PC-3 (cell line): ENCODE measurements around the gene ZRANB3. TPM values are rescaled to one million over a fixed set of nuclear protein-coding genes. Genes with fewer than 3 reads are reported as not detected.

Source experiments
- ATAC-seq: fragments of 200-7000 bp; cut with Tn5 transposase; 2 replicates; pipeline ENCODE4 v1.9.1; 2020; ENCODE audit warnings: mild to moderate bottlenecking, moderate library complexity
- BruUV-seq: library from RNA; stranded (reverse); fragments of 400-500 nt; replicated peaks from 2 replicates; lab custom pipeline; 2021; lab: Mats Ljungman, UMichigan
- CTCF ChIA-PET: fragments of 300-600 bp; sonication (Branson Sonifier 250); formaldehyde crosslinking; loops from one replicate; lab custom pipeline; 2022; ENCODE audit warnings: antibody characterized with exemption; lab: Charles Lee
- POLR2A ChIA-PET: fragments of 300-600 bp; sonication (Branson Sonifier 250); formaldehyde crosslinking; loops from one replicate; lab custom pipeline; 2022; ENCODE audit warnings: antibody characterized with exemption; ENCODE audit not compliant: unreplicated experiment; lab: Charles Lee
- DNase-seq: peaks from one replicate; pipeline ENCODE4 v3.0.0-alpha.2; 2015
- H2AFZ ChIP-seq: fragments of 300-600 bp; sonication (generic); 2 replicates; pipeline ENCODE4 v1.6.0; 2016; ENCODE audit warnings: antibody characterized with exemption, low read length
- H3F3A ChIP-seq: fragments of 300-600 bp; sonication (generic); one replicate; pipeline ENCODE4 v1.6.0; 2017; ENCODE audit warnings: antibody characterized with exemption, low read length, control low read depth, mild to moderate bottlenecking; ENCODE audit not compliant: unreplicated experiment
- H3K27ac ChIP-seq: fragments of 300-600 bp; sonication (generic); 2 replicates; pipeline ENCODE4 v1.5.1; 2016; ENCODE audit warnings: mild to moderate bottlenecking, low read length
- H3K27me3 ChIP-seq: fragments of 300-600 bp; sonication (generic); 2 replicates; pipeline ENCODE4 v1.6.1; 2016; ENCODE audit warnings: low read length, mixed read lengths
- H3K36me3 ChIP-seq: fragments of 300-600 bp; sonication (generic); 2 replicates; pipeline ENCODE4 v1.6.1; 2016; ENCODE audit warnings: low read depth, mixed run types, low read length, mixed read lengths
- H3K4me1 ChIP-seq: fragments of 300-600 bp; sonication (generic); 2 replicates; pipeline ENCODE4 v1.5.1; 2016; ENCODE audit warnings: low read length; ENCODE audit not compliant: insufficient read depth
- H3K4me2 ChIP-seq: fragments of 300-600 bp; sonication (generic); 2 replicates; pipeline ENCODE4 v1.6.0; 2016; ENCODE audit warnings: low read length
- H3K4me3 ChIP-seq: fragments of 300-600 bp; sonication (generic); 2 replicates; pipeline ENCODE4 v1.5.1; 2016; ENCODE audit warnings: mild to moderate bottlenecking, low read length, mixed read lengths
- H3K79me2 ChIP-seq: fragments of 300-600 bp; sonication (generic); 2 replicates; pipeline ENCODE4 v1.6.1; 2017; ENCODE audit warnings: low read length, mixed read lengths
- H3K9ac ChIP-seq: fragments of 300-600 bp; sonication (generic); 2 replicates; pipeline ENCODE4 v1.6.0; 2016; ENCODE audit warnings: mild to moderate bottlenecking, low read length
- H3K9me2 ChIP-seq: fragments of 300-600 bp; sonication (generic); replicated peaks from 2 replicates; pipeline ENCODE4 v1.6.1; 2016; ENCODE audit warnings: mixed run types, low read length, mixed read lengths
- H3K9me3 ChIP-seq: fragments of 300-600 bp; sonication (generic); 2 replicates; pipeline ENCODE4 v1.6.1; 2016; ENCODE audit warnings: low read length, mixed read lengths
- H4K20me1 ChIP-seq: fragments of 300-600 bp; sonication (generic); 2 replicates; pipeline ENCODE4 v1.6.1; 2016; ENCODE audit warnings: low read length, mixed read lengths
- CTCF ChIP-seq: fragments of 300-600 bp; sonication (generic); conservative IDR thresholded peaks from 2 replicates; pipeline ENCODE4 v1.5.1; 2017; ENCODE audit warnings: antibody characterized with exemption, low read depth, mild to moderate bottlenecking, low read length
- EZH2 ChIP-seq: fragments of 300-600 bp; sonication (generic); IDR thresholded peaks from one replicate; pipeline ENCODE4 v1.6.1; 2017; ENCODE audit warnings: antibody characterized with exemption, mild to moderate bottlenecking, low read length; ENCODE audit not compliant: unreplicated experiment
- EZH2phosphoT487 ChIP-seq: fragments of 300-600 bp; sonication (generic); IDR thresholded peaks from 2 replicates; pipeline ENCODE4 v1.6.1; 2018; ENCODE audit warnings: mild to moderate bottlenecking, antibody characterized with exemption, low read length, borderline replicate concordance
- intact Hi-C: fragments of 100-400 bp; cut with micrococcal nuclease; formaldehyde crosslinking; loops from 2 replicates; pipeline ENCODE4 v1.9.0; 2023
- total RNA-seq: library from RNA; depleted of rRNA; stranded (reverse); fragments of >200 nt; gene quantifications from 2 replicates; pipeline ENCODE4 v1.2.3, GENCODE V29; 2014

Gene ZRANB3
- total RNA-seq, 1 experiment from 2014 or later: 8.6 TPM

- H2AFZ ChIP-seq: no peak overlapping the region
- ChIA-PET CTCF (no interaction called here), POLR2A (no interaction called here)
- intact Hi-C loops: no loop called here
- H3K9ac ChIP-seq: no peak overlapping the region
- H3K9me2 ChIP-seq: no peaks in the 10 kb centered on the region
- TF ChIP-seq EZH2 (no peak), EZH2phosphoT487 (no peak)
- 0 out of 2 replicates have a peak, but pooled peaks cover 3% of the 10 kb centered on the region for H3K79me2 ChIP-seq
- H3K4me1 ChIP-seq: no peaks in the 10 kb centered on the region
- H3K4me3 ChIP-seq: no peak overlapping the region
- H3K36me3 ChIP-seq: peaks cover 13% of the 10 kb centered on the region
- H3K27me3 ChIP-seq: no peaks in the 10 kb centered on the region
- H4K20me1 ChIP-seq: no peaks in the 10 kb centered on the region
- no TSS peak for BruUV-seq
- ATAC-seq (no peak), DNase-seq (no peak)
- no peak overlapping the region for H3K27ac ChIP-seq
- H3K4me2 ChIP-seq: no peak overlapping the region
- H3K9me3 ChIP-seq: no peaks in the 10 kb centered on the region
- no peaks in the 10 kb centered on the region for H3F3A ChIP-seq
Observed at GRCh38 chr2:135103843-135104242, 427.2 kb downstream of the ZRANB3 start.

- H3K4me1 ChIP-seq: peaks cover 13% of the 10 kb centered on the region
- H3K9me2 ChIP-seq: no peaks in the 10 kb centered on the region
- ChIA-PET CTCF (no interaction called here), POLR2A (no interaction called here)
- intact Hi-C loops: no loop called here
- no peak overlapping the region for H3K9ac ChIP-seq
- H3K9me3 ChIP-seq: no peaks in the 10 kb centered on the region
- H3K27me3 ChIP-seq: no peaks in the 10 kb centered on the region
- no peak overlapping the region for H3K4me2 ChIP-seq
- no peak; the same call in 1 of the 2 replicates for ATAC-seq
- no peak overlapping the region for H3K27ac ChIP-seq
- BruUV-seq: no TSS peak
- no peaks in the 10 kb centered on the region for H4K20me1 ChIP-seq
- no peak overlapping the region for H3K4me3 ChIP-seq
- TF ChIP-seq CTCF (no peak), EZH2phosphoT487 (no peak), EZH2 (no peak)
- 0 out of 2 replicates have a peak, but pooled peaks cover 3% of the 10 kb centered on the region for H3K79me2 ChIP-seq
- no peak overlapping the region for H2AFZ ChIP-seq
- no peaks in the 10 kb centered on the region for H3F3A ChIP-seq
- no peak for DNase-seq
- peaks cover 13% of the 10 kb centered on the region for H3K36me3 ChIP-seq
Observed at GRCh38 chr2:135099802-135100483, 431.1 kb downstream of the ZRANB3 start.

GRCh38 chr2:135097532-135098231 lies 433.3 kb downstream of the ZRANB3 start:
- ChIA-PET CTCF (no interaction called here), POLR2A (no interaction called here)
- Histone ChIP-seq H3K9me2 (no peaks in the 10 kb centered on the region), H4K20me1 (no peaks in the 10 kb centered on the region), H3K9me3 (no peaks in the 10 kb centered on the region), H3K27me3 (no peaks in the 10 kb centered on the region), H3K4me2 (no peak overlapping the region), H3K79me2 (0 out of 2 replicates have a peak, but pooled peaks cover 3% of the 10 kb centered on the region), H2AFZ (no peak overlapping the region), H3K4me1 (peaks cover 32% of the 10 kb centered on the region), H3K36me3 (peaks cover 12% of the 10 kb centered on the region), H3K27ac (no peak overlapping the region), H3F3A (no peaks in the 10 kb centered on the region), H3K4me3 (no peak overlapping the region), H3K9ac (no peak overlapping the region)
- no peak for TF ChIP-seq EZH2phosphoT487
- TF ChIP-seq CTCF: no peak
- TF ChIP-seq EZH2: no peak
- ATAC-seq (no peak), DNase-seq (no peak)
- intact Hi-C loops: no loop called here
- BruUV-seq: no TSS peak
